ENCODE measurements around the gene BRINP2.

The BRINP2 gene

GRCh38 chr1:177329871-177330270, 159.1 kb downstream of the BRINP2 start:
- no peak for DNase-seq

Measured in stimulated activated CD4-positive, alpha-beta T cell treated with anti-CD3 and anti-CD28 coated beads, Interleukin-4, amount 100 ng/mL, for 24 hours (primary cell).